ENCODE results near the gene COL1A2.

COL1A2 gene

DNA sequence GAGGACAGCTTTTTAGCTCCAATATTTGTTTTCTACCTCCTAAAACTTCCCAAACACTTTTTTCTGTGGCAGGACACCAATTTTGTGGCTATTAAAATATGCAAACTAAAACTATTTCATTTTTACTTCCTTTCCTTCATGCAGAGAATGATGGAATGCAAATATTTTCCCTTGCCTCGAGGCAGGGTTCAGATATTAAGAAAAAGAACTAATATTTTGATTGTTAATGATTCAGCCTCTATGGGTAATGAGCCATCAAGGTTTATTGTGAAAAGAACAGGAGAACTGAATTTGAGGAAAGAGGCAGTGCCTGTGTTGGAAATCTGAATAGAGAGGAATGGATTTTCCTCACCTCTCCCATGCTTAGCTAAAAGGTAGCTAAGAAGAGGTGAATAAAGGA is 71.8 kb downstream of the COL1A2 start:
- no peaks in the 10 kb centered on the region for H3K9me2 ChIP-seq (replicated peaks; ENCODE audit: low read depth, low read length)
- H3K9me3 ChIP-seq (ENCODE audit: insufficient read depth, low read depth, low read length) = no peaks in the 10 kb centered on the region
- no peak for TF ChIP-seq EZH2phosphoT487 (IDR thresholded peaks at IDR 0.05; ENCODE audit: borderline replicate concordance)
- TF ChIP-seq, protein P1, sequence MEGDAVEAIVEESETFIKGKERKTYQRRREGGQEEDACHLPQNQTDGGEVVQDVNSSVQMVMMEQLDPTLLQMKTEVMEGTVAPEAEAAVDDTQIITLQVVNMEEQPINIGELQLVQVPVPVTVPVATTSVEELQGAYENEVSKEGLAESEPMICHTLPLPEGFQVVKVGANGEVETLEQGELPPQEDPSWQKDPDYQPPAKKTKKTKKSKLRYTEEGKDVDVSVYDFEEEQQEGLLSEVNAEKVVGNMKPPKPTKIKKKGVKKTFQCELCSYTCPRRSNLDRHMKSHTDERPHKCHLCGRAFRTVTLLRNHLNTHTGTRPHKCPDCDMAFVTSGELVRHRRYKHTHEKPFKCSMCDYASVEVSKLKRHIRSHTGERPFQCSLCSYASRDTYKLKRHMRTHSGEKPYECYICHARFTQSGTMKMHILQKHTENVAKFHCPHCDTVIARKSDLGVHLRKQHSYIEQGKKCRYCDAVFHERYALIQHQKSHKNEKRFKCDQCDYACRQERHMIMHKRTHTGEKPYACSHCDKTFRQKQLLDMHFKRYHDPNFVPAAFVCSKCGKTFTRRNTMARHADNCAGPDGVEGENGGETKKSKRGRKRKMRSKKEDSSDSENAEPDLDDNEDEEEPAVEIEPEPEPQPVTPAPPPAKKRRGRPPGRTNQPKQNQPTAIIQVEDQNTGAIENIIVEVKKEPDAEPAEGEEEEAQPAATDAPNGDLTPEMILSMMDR (conservative IDR thresholded peaks at IDR 0.05; ENCODE audit: low read length) = no peak
- no peak overlapping the region for H2AFZ ChIP-seq (ENCODE audit: low read length)
- no peaks in the 10 kb centered on the region for H3K4me1 ChIP-seq (ENCODE audit: insufficient read depth, low read length, poor library complexity, severe bottlenecking)
- no peaks in the 10 kb centered on the region for H3K79me2 ChIP-seq (ENCODE audit: insufficient read depth, low read length)
- no peaks in the 10 kb centered on the region for H3F3A ChIP-seq (ENCODE audit: low read depth)
- no peaks in the 10 kb centered on the region for H3K36me3 ChIP-seq (ENCODE audit: insufficient read depth, low read length)
- no peak overlapping the region for H3K4me2 ChIP-seq (ENCODE audit: low read depth, low read length, poor library complexity, severe bottlenecking)
- no peaks in the 10 kb centered on the region for H4K20me1 ChIP-seq (ENCODE audit: insufficient read depth, low read length, poor library complexity, severe bottlenecking)
- no peak overlapping the region for H3K4me3 ChIP-seq (ENCODE audit: low read length, poor library complexity, severe bottlenecking)
- H3K27me3 ChIP-seq (ENCODE audit: insufficient read depth, low read length, poor library complexity, severe bottlenecking) = no peaks in the 10 kb centered on the region
- no peak overlapping the region for H3K9ac ChIP-seq (ENCODE audit: low read depth, low read length, poor library complexity, severe bottlenecking)

DNA sequence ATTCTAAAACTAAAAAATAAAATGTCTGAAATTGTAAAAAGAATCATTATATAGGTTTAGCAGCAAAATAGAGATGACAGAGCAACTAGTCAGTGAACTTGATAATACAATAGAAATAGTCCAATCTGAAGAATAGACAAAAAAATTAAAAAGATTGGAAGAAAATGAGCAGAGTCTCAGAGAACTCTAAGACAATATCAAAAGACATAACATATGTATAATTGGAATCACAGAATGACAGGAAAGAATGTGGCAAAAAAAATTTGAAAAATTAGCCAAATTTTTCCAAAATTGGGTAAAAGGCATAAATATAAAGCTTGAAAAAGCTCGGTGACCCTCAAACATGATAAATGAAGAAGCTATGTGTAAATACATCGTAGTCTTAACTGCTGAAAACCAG is 76.9 kb downstream of the COL1A2 start:
- Histone ChIP-seq H3K4me3 (ENCODE audit: low read length, poor library complexity, severe bottlenecking) (no peak overlapping the region), H3K9me2 (replicated peaks; ENCODE audit: low read depth, low read length) (no peaks in the 10 kb centered on the region), H3K79me2 (ENCODE audit: insufficient read depth, low read length) (no peaks in the 10 kb centered on the region), H3K27me3 (ENCODE audit: insufficient read depth, low read length, poor library complexity, severe bottlenecking) (no peaks in the 10 kb centered on the region), H3K4me2 (ENCODE audit: low read depth, low read length, poor library complexity, severe bottlenecking) (no peak overlapping the region), H3K9me3 (ENCODE audit: insufficient read depth, low read depth, low read length) (no peaks in the 10 kb centered on the region), H2AFZ (ENCODE audit: low read length) (no peak overlapping the region), H3K4me1 (ENCODE audit: insufficient read depth, low read length, poor library complexity, severe bottlenecking) (no peaks in the 10 kb centered on the region), H3F3A (ENCODE audit: low read depth) (no peaks in the 10 kb centered on the region), H4K20me1 (ENCODE audit: insufficient read depth, low read length, poor library complexity, severe bottlenecking) (no peaks in the 10 kb centered on the region), H3K9ac (ENCODE audit: low read depth, low read length, poor library complexity, severe bottlenecking) (no peak overlapping the region), H3K36me3 (ENCODE audit: insufficient read depth, low read length) (no peaks in the 10 kb centered on the region)
- no peak for TF ChIP-seq EZH2phosphoT487 (IDR thresholded peaks at IDR 0.05; ENCODE audit: borderline replicate concordance)
- TF ChIP-seq, protein P1 (conservative IDR thresholded peaks at IDR 0.05; ENCODE audit: low read length) = no peak

DNA sequence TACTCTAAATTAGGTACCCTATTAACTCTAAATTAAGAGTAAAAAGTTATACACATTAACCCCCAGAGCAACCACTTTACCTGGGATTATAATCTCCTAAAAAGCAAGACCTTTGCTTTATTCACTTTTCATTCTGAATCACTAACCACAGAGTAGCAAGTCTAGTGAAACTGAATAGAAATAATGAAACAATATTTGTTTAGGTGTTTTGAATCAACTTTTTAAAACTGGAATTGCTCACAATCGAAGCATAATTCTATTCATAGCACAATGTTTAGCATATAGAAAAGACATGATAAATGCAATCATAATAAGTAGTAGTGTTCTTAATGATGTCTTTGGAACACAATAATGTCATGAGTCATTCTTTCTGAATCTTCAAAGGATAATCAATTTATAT is 77.9 kb downstream of the COL1A2 start:
- Histone ChIP-seq H3K27me3 (ENCODE audit: insufficient read depth, low read length, poor library complexity, severe bottlenecking) (no peaks in the 10 kb centered on the region), H2AFZ (ENCODE audit: low read length) (no peak overlapping the region), H3F3A (ENCODE audit: low read depth) (no peaks in the 10 kb centered on the region), H3K4me1 (ENCODE audit: insufficient read depth, low read length, poor library complexity, severe bottlenecking) (no peaks in the 10 kb centered on the region), H3K9me3 (ENCODE audit: insufficient read depth, low read depth, low read length) (no peaks in the 10 kb centered on the region), H3K4me3 (ENCODE audit: low read length, poor library complexity, severe bottlenecking) (no peak overlapping the region), H3K9me2 (replicated peaks; ENCODE audit: low read depth, low read length) (no peaks in the 10 kb centered on the region), H3K79me2 (ENCODE audit: insufficient read depth, low read length) (no peaks in the 10 kb centered on the region), H3K9ac (ENCODE audit: low read depth, low read length, poor library complexity, severe bottlenecking) (no peak overlapping the region), H3K36me3 (ENCODE audit: insufficient read depth, low read length) (no peaks in the 10 kb centered on the region), H3K4me2 (ENCODE audit: low read depth, low read length, poor library complexity, severe bottlenecking) (no peak overlapping the region), H4K20me1 (ENCODE audit: insufficient read depth, low read length, poor library complexity, severe bottlenecking) (no peaks in the 10 kb centered on the region)
- TF ChIP-seq, protein P1 (conservative IDR thresholded peaks at IDR 0.05; ENCODE audit: low read length) = no peak
- TF ChIP-seq EZH2phosphoT487 (IDR thresholded peaks at IDR 0.05; ENCODE audit: borderline replicate concordance) = no peak
